CD4-positive, alpha-beta T cell treated with Interferon gamma for 1 hour (primary cell): ENCODE results near the gene KRTAP5-5.
"Not testable (repeated sequence)": the region's sequence is repeated elsewhere in the genome, so short reads cannot be mapped to it uniquely, and the experiment has no call there.

ENCODE experiments used
- DNase-seq: peaks from one replicate; pipeline ENCODE4 v3.0.0-alpha.2; 2020

Gene KRTAP5-5

GRCh38 chr11:1660111-1660867 lies 30.7 kb downstream of the KRTAP5-5 start:
- no peak for DNase-seq

- DNase-seq: not testable (repeated sequence)
These were observed 32.1 kb downstream of the KRTAP5-5 start for GRCh38 chr11:1661454-1662269.

- not testable (repeated sequence) for DNase-seq
These were observed 33.2 kb downstream of the KRTAP5-5 start for GRCh38 chr11:1662699-1663283.

GRCh38 chr11:1665313-1665712 lies 35.7 kb downstream of the KRTAP5-5 start:
- no peak for DNase-seq

GRCh38 chr11:1667121-1667850 lies 37.7 kb downstream of the KRTAP5-5 start:
- DNase-seq: no peak

GRCh38 chr11:1667906-1668305 lies 38.3 kb downstream of the KRTAP5-5 start:
- no peak for DNase-seq

- no peak for DNase-seq
These were observed 39.4 kb downstream of the KRTAP5-5 start for GRCh38 chr11:1668911-1669473.

GRCh38 chr11:1669546-1670218 lies 40.1 kb downstream of the KRTAP5-5 start:
- DNase-seq: no peak

GRCh38 chr11:1670457-1670856 lies 40.9 kb downstream of the KRTAP5-5 start:
- not testable (repeated sequence) for DNase-seq

- DNase-seq: no peak
These were observed 41.4 kb downstream of the KRTAP5-5 start for GRCh38 chr11:1670905-1671371.

GRCh38 chr11:1671658-1672057 lies 42.1 kb downstream of the KRTAP5-5 start:
- no peak for DNase-seq

- no peak for DNase-seq
These were observed 43.2 kb downstream of the KRTAP5-5 start for GRCh38 chr11:1672613-1673350.

GRCh38 chr11:1673446-1674172 lies 44.0 kb downstream of the KRTAP5-5 start:
- no peak for DNase-seq

- no peak for DNase-seq
These were observed 44.9 kb downstream of the KRTAP5-5 start for GRCh38 chr11:1674173-1675131.

GRCh38 chr11:1675536-1676228 lies 46.1 kb downstream of the KRTAP5-5 start:
- no peak for DNase-seq

- no peak for DNase-seq
These were observed 46.7 kb downstream of the KRTAP5-5 start for GRCh38 chr11:1676229-1676740.

GRCh38 chr11:1679881-1680280 lies 50.3 kb downstream of the KRTAP5-5 start:
- no peak for DNase-seq
